ENCODE results near the gene SCD.

SCD gene

GRCh38 chr10:100392686-100393003 is 45.6 kb downstream of the SCD start:
- Histone ChIP-seq H3K4me3 (ENCODE audit: severe bottlenecking) (no peak overlapping the region), H3K27ac (ENCODE audit: poor library complexity, severe bottlenecking) (no peak overlapping the region), H3K9me3 (ENCODE audit: severe bottlenecking) (no peaks in the 10 kb centered on the region), H3K36me3 (ENCODE audit: low read depth) (no peaks in the 10 kb centered on the region), H3K4me1 (ENCODE audit: insufficient read depth, poor library complexity, severe bottlenecking) (no peaks in the 10 kb centered on the region), H3K27me3 (ENCODE audit: insufficient read depth, poor library complexity, severe bottlenecking) (no peaks in the 10 kb centered on the region)
- DNase-seq (ENCODE audit: low spot score), result no peak
- no peak for TF ChIP-seq CTCF (IDR thresholded peaks at IDR 0.05; ENCODE audit: poor library complexity, severe bottlenecking)
- no peak for ATAC-seq (ENCODE audit: low read depth)

GRCh38 chr10:100395626-100396025 is 48.6 kb downstream of the SCD start:
- ATAC-seq (ENCODE audit: low read depth) (no peak), DNase-seq (ENCODE audit: low spot score) (no peak)
- Histone ChIP-seq H3K4me3 (ENCODE audit: severe bottlenecking) (no peak overlapping the region), H3K9me3 (ENCODE audit: severe bottlenecking) (no peaks in the 10 kb centered on the region), H3K4me1 (ENCODE audit: insufficient read depth, poor library complexity, severe bottlenecking) (no peaks in the 10 kb centered on the region), H3K36me3 (ENCODE audit: low read depth) (no peaks in the 10 kb centered on the region), H3K27me3 (ENCODE audit: insufficient read depth, poor library complexity, severe bottlenecking) (no peaks in the 10 kb centered on the region), H3K27ac (ENCODE audit: poor library complexity, severe bottlenecking) (no peak overlapping the region)
- TF ChIP-seq CTCF (IDR thresholded peaks at IDR 0.05; ENCODE audit: poor library complexity, severe bottlenecking), result no peak

DNA sequence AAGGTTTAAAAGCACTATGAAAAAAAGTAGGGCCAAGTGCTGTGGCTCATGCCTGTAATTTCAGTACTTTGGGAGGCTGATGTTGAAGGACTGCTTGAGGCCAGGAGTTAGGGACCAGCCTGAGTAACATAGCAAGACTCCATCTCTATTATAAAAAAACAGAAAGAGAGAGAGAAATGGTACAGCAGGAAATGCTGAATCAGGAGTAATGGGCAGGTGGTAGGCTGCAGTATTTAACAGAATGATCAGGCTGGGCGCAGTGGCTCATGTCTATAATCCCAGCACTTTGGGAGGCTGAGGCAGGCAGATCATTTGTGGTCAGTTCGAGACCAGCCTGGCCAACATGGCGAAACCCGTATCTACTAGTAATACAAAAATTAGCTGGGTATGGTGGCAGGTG is 49.6 kb downstream of the SCD start:
- TF ChIP-seq CTCF (IDR thresholded peaks at IDR 0.05; ENCODE audit: poor library complexity, severe bottlenecking), result no peak
- no peak overlapping the region for H3K27ac ChIP-seq (ENCODE audit: poor library complexity, severe bottlenecking)
- H3K9me3 ChIP-seq (ENCODE audit: severe bottlenecking), result no peaks in the 10 kb centered on the region
- ATAC-seq (ENCODE audit: low read depth) (no peak), DNase-seq (ENCODE audit: low spot score) (no peak)
- no peaks in the 10 kb centered on the region for H3K4me1 ChIP-seq (ENCODE audit: insufficient read depth, poor library complexity, severe bottlenecking)
- no peaks in the 10 kb centered on the region for H3K27me3 ChIP-seq (ENCODE audit: insufficient read depth, poor library complexity, severe bottlenecking)
- no peak overlapping the region for H3K4me3 ChIP-seq (ENCODE audit: severe bottlenecking)
- H3K36me3 ChIP-seq (ENCODE audit: low read depth), result no peaks in the 10 kb centered on the region

GRCh38 chr10:100401631-100402328 is 54.7 kb downstream of the SCD start:
- Histone ChIP-seq H3K27ac (ENCODE audit: poor library complexity, severe bottlenecking) (no peak overlapping the region), H3K4me3 (ENCODE audit: severe bottlenecking) (no peak overlapping the region), H3K9me3 (ENCODE audit: severe bottlenecking) (no peaks in the 10 kb centered on the region), H3K4me1 (ENCODE audit: insufficient read depth, poor library complexity, severe bottlenecking) (no peaks in the 10 kb centered on the region), H3K36me3 (ENCODE audit: low read depth) (no peaks in the 10 kb centered on the region), H3K27me3 (ENCODE audit: insufficient read depth, poor library complexity, severe bottlenecking) (no peaks in the 10 kb centered on the region)
- ATAC-seq (ENCODE audit: low read depth), result no peak
- DNase-seq (ENCODE audit: low spot score), result no peak
- no peak for TF ChIP-seq CTCF (IDR thresholded peaks at IDR 0.05; ENCODE audit: poor library complexity, severe bottlenecking)

GRCh38 chr10:100403734-100404133 is 56.7 kb downstream of the SCD start:
- no peak for DNase-seq (ENCODE audit: low spot score)
- TF ChIP-seq CTCF (IDR thresholded peaks at IDR 0.05; ENCODE audit: poor library complexity, severe bottlenecking), result no peak
- Histone ChIP-seq H3K4me1 (ENCODE audit: insufficient read depth, poor library complexity, severe bottlenecking) (no peaks in the 10 kb centered on the region), H3K9me3 (ENCODE audit: severe bottlenecking) (no peaks in the 10 kb centered on the region), H3K4me3 (ENCODE audit: severe bottlenecking) (no peak overlapping the region), H3K36me3 (ENCODE audit: low read depth) (no peaks in the 10 kb centered on the region), H3K27ac (ENCODE audit: poor library complexity, severe bottlenecking) (no peak overlapping the region), H3K27me3 (ENCODE audit: insufficient read depth, poor library complexity, severe bottlenecking) (no peaks in the 10 kb centered on the region)
- no peak for ATAC-seq (ENCODE audit: low read depth)
